KMS-11 (cell line): ENCODE data around the gene ALMS1.

Experiments
- H2AFZ ChIP-seq: fragments of 200-600 bp; sonication (generic); 2 replicates; pipeline ENCODE4 v1.6.1; 2016; ENCODE audit warnings: antibody characterized with exemption, mixed run types, low read depth
- H3K27ac ChIP-seq: fragments of 200-600 bp; sonication (generic); 2 replicates; pipeline ENCODE4 v1.6.1; 2016; ENCODE audit warnings: mild to moderate bottlenecking, mixed run types
- H3K27me3 ChIP-seq: fragments of 200-600 bp; sonication (generic); 2 replicates; pipeline ENCODE4 v1.6.1; 2017; ENCODE audit warnings: mild to moderate bottlenecking, low read depth, mixed run types, moderate library complexity; ENCODE audit not compliant: insufficient read depth
- H3K36me3 ChIP-seq: fragments of 200-600 bp; sonication (generic); 2 replicates; pipeline ENCODE4 v1.6.1; 2017; ENCODE audit warnings: mild to moderate bottlenecking, mixed run types; ENCODE audit not compliant: insufficient read depth
- H3K4me1 ChIP-seq: fragments of 200-600 bp; sonication (generic); 2 replicates; pipeline ENCODE4 v1.6.1; 2016; ENCODE audit warnings: mild to moderate bottlenecking, low read depth, mixed run types; ENCODE audit not compliant: poor library complexity, severe bottlenecking
- H3K4me2 ChIP-seq: fragments of 200-600 bp; sonication (generic); 2 replicates; pipeline ENCODE4 v1.7.0; 2016; ENCODE audit warnings: mild to moderate bottlenecking, mixed run types
- H3K4me3 ChIP-seq: fragments of 200-600 bp; sonication (generic); IDR thresholded peaks from 2 replicates; pipeline ENCODE4 v1.6.1; 2017; ENCODE audit warnings: low read depth, low read length, mixed read lengths; ENCODE audit not compliant: insufficient read depth
- H3K79me2 ChIP-seq: fragments of 200-600 bp; sonication (generic); 2 replicates; pipeline ENCODE4 v1.6.1; 2016; ENCODE audit warnings: low read depth, mixed run types; ENCODE audit not compliant: insufficient read depth
- H3K9ac ChIP-seq: fragments of 200-600 bp; sonication (generic); 2 replicates; pipeline ENCODE4 v1.6.1; 2016; ENCODE audit warnings: mild to moderate bottlenecking, mixed run types
- H4K20me1 ChIP-seq: fragments of 200-600 bp; sonication (generic); 2 replicates; pipeline ENCODE4 v1.6.1; 2016; ENCODE audit warnings: mild to moderate bottlenecking, mixed run types; ENCODE audit not compliant: insufficient read depth
- TF ChIP-seq, protein P1 (sequence below): fragments of 200-600 bp; sonication (generic); conservative IDR thresholded peaks from 2 replicates; pipeline ENCODE4 v1.6.1; 2017; ENCODE audit warnings: low read depth, mild to moderate bottlenecking, antibody characterized with exemption, low read length, moderate library complexity, mixed read lengths

ALMS1 gene

DNA sequence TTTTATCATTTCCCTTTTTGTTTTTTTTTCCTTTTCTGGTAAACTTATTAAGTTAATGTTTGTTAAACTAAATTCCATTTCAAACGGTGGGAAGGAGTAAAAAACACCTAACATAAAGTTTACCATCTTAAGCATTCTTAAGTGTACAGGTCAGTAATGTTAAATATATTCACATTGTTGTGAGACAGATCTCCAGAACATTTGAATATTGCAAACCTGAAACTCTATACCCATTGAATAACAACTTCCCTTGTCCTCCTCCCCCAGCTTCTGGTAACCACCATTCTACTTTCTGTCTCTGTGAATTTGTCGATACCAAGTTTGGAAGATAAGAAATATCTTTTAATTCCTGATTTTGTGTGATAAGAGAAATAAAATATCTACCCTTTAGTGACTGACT lies 268.5 kb downstream of the ALMS1 start:
- H3K4me1 ChIP-seq: no peaks in the 10 kb centered on the region
- H3K27me3 ChIP-seq: no peaks in the 10 kb centered on the region
- H3K9ac ChIP-seq: no peak overlapping the region
- no peaks in the 10 kb centered on the region for H3K36me3 ChIP-seq
- no peak overlapping the region for H3K27ac ChIP-seq
- H3K4me3 ChIP-seq: no peak overlapping the region
- no peaks in the 10 kb centered on the region for H4K20me1 ChIP-seq
- no peak overlapping the region for H3K4me2 ChIP-seq
- no peaks in the 10 kb centered on the region for H3K79me2 ChIP-seq
- no peak overlapping the region for H2AFZ ChIP-seq
- TF ChIP-seq, protein P1, sequence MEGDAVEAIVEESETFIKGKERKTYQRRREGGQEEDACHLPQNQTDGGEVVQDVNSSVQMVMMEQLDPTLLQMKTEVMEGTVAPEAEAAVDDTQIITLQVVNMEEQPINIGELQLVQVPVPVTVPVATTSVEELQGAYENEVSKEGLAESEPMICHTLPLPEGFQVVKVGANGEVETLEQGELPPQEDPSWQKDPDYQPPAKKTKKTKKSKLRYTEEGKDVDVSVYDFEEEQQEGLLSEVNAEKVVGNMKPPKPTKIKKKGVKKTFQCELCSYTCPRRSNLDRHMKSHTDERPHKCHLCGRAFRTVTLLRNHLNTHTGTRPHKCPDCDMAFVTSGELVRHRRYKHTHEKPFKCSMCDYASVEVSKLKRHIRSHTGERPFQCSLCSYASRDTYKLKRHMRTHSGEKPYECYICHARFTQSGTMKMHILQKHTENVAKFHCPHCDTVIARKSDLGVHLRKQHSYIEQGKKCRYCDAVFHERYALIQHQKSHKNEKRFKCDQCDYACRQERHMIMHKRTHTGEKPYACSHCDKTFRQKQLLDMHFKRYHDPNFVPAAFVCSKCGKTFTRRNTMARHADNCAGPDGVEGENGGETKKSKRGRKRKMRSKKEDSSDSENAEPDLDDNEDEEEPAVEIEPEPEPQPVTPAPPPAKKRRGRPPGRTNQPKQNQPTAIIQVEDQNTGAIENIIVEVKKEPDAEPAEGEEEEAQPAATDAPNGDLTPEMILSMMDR: no peak
